NCI-H526 (cell line): ENCODE data around the gene PPP1R12B.
"Not testable (repeated sequence)": the region's sequence is repeated elsewhere in the genome, so short reads cannot be mapped to it uniquely, and the experiment has no call there.

Experiments
- DNase-seq, 2 experiments: peaks; one replicate each; lab custom pipeline; 2025; lab: John Stamatoyannopoulos, UW

The PPP1R12B gene

DNA sequence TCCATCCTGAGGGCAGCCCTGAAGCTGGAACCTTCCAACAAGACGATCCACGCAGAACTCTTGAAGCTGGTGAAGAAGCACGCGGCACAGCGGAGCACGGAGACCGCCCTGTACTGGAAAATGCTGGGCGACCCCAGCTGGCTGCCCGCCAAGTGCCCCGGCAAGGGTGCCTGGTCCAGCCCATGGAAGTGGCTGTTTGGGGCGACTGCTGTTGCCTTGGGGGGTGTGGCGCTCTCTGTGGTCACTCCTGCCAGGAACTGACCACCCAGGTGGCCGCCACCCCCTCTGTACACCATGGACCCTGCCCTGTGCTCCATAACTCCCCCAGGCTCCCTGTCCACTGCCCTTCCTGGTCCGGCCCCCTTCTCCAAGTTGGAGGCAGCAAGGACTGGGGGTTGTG, 90.8 kb downstream of the PPP1R12B start:
- DNase-seq = no peak

DNA sequence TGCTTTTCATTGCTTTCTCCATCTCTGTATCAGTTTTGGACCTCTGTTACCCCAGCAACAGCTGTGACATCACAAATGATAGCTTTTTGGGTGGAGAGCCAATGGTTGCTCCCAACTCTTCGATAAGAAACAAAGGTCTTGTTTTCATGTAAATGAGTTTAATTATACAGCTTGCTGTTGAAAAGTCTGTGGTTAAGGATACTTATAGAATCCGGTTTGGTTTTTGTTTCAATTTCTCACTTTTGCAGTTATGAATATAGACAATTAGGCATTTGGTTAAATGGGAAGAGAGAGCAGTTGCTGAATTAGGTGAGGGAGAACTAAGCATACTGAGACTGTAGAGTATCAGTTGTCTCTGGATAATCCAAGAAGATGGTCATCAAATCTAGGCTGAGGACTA, 99.6 kb downstream of the PPP1R12B start:
- DNase-seq = not testable (repeated sequence)

DNA sequence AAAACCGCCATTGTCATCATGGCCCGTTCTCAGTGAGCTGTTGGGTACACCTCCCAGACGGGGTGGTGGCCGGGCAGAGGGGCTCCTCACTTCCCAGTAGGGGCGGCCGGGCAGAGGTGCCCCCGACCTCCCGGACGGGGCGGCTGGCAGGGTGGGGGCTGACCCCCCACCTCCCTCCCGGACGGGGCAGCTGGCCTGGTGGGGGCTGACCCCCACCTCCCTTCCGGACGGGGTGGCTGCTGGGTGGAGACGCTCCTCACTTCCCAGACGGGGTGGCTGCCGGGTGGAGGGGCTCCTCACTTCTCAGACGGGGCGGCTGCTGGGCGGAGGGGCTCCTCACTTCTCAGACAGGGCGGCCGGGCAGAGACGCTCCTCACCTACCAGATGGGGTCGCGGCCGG, 103.1 kb downstream of the PPP1R12B start:
- DNase-seq = not testable (repeated sequence)

DNA sequence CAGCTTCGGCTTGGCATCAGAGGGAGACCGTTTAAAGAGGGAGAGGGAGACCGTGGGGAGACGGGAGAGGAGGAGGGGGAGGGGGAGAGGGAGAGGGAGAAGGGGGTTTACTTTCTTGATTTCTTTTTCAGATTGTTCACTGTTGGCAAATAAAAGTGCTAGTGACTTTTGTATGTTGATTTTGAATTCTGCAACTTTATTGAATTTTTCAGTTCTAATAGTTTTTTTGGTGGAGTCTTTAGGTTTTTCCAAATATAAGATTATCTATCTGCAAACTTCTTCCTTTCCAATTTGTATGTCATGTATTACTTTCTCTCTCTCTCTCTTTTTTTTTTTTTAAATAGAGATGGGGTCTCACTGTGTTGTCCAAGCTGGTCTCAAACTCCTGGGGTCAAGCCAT, 104.0 kb downstream of the PPP1R12B start:
- DNase-seq = no peak

DNA sequence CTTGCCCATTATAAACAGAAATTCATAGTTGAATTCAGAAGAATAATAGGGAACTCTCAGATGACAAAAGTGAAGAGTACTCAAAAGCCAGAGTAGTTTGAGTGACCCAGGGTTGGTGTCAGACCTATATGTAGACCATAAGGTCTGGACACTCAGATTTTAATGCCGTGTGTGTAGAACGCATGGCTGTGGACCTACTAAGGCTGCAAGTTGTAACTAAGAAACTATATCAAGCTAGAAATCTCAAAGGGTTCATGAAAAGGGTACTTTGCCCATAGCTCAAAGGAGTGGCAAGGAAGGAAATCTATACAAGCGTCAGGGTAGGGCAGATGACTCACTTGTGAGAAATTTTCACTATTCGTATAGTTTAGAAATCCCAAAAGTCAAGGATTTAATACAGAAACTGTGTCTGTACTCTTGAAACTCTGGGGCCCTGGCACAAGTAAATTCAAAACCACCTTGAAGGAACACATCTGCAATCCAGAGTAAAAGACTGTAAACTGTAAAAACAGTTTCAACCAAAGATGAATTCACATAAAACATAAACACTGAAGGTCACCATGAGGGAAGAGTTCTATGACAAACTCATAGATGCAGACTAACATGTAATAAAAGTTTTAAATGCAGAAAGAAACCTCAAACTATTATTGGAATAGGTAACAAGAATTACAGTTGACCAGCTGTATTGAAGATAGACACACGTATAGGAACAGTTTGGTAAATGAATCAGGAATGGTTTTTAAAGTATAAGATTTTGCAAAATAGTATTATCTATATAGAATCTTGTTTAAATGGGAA, 108.1 kb downstream of the PPP1R12B start:
- not testable (repeated sequence) for DNase-seq

DNA sequence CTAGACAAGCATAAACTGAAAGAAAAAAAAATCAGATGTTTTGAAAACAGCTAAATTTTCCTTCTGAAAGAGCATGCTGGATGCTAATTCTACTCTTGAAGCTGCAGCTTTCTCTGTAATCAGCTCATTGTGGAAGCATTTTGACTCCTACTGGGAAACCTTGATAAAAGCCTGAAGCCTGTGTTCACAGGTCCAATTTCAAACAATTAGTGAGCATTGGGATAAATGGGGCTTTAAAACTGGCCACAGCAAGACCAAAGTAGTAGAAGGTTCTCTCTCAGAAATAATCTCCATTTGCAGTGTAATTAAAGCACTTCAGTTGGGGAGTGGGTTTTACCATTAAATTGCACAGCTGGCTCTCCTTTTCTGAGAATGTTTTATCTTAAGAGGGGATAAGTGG, 110.2 kb downstream of the PPP1R12B start:
- DNase-seq = not testable (repeated sequence)

DNA sequence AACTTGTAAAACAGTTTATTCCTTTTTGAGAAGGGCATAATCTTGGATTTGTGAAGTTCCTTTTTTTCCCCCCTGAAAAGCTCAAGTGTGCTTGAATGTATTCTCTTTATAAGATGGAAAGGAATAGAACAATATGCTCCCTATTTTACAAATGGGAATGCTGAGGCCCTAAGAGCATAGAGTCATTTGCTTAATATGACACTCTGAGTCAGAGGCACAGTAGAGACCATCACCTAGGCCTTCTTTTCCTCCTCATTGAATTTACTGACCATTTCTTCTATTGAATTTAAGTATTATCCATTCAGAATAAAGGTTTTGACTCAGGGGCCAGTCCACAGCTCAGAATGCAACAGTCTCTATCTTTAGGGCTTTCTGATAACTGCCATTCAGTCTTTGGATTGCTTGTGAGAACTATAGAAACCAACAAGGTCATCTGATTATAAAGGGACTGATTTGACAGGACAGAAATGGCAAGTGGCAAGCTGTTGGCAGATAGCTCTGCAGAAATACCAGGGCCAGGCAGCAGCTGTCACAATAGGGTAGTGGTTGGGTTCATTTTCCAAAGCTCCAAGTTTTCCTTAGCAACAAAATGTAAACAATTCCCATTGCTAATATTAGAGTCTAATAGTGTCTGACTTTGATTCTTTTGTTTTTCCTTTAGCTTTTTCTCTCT, 111.1 kb downstream of the PPP1R12B start:
- not testable (repeated sequence) for DNase-seq

DNA sequence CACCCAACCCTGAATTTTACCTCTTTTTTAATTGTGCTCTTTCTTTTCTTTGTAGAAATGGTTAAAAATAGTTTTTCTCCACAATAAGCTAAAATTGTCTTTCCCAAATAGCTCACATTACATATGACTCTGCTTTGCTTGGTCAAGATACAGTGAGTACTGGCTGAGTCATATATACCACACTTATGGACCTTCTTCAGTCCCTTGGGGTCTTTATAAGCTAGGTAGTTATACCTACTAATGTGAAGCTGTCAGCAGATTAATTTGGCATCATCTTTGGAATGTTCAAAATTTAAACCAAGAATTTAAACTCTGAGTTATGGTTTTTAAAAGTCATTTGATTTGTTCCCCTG, 111.6 kb downstream of the PPP1R12B start:
- not testable (repeated sequence) for DNase-seq

DNA sequence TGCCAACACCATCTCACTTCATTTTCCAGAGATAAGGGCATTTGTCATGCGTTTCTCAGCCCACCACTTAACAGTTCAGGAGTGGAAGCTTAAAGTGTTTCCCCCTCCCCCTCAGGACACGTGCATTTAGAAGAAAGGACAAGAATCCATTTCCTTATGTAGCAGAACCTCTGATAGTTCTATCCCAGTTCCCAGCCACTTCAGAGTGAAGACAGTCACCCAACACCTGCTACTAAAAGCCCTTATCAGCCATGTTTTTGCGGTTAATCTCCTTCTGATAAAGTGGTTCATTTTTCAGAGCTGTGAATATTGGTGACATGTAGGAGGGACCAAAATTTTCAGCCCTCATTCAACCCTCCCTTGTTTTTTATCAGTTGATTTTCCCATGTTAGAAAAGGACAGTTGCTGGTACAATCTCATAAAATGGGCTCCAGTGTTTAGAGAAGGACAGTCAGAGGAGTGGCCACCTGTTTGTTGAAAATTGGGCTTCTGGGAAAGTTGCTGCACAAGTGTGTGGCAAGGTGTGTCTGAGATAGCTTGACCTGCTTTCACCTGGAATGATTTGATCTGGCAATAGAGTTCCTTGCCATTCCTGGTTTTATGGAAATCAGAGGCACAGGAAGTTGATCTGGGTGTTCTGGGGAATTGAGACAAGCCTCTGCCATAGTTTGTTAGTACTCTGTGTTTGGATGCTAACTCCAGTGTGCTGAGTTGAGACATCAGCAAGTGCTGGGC, 114.0 kb downstream of the PPP1R12B start:
- no peak for DNase-seq

DNA sequence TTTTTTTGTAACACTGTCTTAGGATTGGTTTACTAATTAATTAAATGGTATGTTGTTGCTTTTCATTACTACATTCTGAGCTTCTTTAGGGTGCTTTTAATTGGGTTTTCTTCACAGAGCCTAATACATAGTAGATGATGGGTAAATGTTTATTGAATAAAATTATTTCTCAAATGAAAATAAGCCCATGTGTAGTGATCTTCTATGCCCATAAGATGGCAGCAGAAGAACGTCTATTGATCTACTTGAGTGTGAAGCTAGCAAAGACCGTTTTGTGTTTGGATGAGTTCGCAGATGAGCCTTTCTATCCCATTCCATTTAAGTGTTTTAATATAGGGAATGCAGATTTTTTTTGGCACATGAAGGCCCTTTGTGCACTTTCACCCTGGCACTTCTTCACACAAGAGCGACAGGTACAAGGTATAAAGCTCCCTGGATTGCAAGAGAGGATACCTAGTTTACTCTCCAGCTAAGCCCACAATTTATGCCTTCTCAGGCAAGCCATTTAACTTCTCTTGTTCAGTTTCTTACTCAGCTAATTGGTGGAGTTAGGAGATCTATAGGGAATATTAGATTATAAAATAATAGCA, 115.7 kb downstream of the PPP1R12B start:
- peak in 1 of 2 experiments; percentile 39 for DNase-seq

DNA sequence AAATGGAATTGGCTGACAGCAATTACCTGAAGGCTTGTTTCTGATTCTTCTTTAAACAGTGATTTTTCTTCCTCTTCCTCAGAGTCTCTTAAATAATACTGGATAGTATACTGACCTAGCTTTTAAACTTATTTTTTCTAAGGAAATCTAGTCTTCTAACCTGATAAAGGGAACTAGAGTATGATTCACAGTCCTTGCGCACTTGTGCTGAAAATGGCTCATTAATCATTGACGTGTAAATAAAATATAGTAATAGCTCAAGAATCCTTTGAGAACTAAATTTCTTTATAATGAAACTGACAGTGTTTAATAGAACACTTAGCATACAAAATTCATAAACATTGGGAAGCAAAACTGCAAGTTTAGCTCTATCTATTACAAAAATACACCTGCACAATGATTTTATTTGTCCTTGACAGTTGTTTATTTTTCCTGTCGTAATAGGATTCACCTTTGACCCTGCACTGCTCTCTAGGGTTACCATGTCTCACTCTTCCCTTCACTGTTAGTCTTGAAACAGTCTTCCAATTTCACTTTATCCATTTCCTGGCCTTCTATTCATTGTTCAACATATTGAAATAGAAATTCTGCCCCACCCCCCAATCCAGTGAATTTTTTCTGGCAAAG, 117.3 kb downstream of the PPP1R12B start:
- not testable (repeated sequence) for DNase-seq

DNA sequence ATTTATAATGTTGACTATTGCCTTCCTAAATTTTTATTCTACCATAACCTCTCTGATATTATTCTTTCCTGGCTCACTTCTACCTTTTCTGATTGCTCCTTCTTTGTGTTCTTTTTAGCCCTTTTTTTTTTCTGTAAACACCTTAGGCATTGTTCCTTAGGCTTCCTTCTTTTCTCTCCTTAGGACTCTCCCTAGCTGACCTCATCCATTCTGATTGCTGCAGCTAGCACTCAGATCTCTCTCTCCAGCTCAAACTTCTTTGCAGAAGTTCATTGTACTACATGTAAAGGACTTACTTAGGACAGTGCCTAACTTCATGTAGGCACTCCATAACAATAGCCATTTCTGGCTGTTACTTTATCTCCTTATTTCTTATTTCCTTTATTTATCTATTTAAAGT, 117.8 kb downstream of the PPP1R12B start:
- not testable (repeated sequence) for DNase-seq

DNA sequence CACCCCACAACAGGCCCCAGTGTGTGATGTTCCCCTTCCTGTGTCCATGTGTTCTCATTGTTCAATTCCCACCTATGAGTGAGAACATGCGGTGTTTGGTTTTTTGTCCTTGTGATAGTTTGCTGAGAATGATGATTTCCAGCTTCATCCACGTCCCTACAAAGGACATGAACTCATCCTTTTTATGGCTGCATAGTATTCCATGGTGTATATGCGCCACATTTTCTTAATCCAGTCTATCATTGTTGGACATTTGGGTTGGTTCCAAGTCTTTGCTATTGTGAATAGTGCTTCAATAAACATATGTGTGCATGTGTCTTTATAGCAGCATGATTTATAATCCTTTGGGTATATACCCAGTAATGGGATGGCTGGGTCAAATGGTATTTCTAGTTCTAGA, 118.9 kb downstream of the PPP1R12B start:
- not testable (repeated sequence) for DNase-seq

DNA sequence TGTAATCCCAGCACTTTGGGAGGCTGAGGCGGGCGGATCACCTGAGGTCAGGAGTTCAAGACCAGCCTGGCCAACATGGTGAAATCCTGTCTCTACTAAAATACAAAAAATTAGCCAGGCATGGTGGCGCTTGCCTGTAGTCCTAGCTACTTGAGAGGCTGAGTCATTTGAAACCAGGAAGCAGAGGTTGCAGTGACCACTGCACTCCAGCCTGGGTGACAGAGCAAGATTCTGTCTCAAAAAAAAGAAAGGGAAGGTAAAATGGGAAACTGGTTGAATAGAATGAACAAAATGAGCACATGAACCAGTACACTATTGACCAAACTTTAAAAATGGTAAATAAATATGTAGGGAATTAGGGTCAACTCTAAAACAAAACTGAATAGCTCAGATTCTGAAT, 120.2 kb downstream of the PPP1R12B start:
- DNase-seq = not testable (repeated sequence)

DNA sequence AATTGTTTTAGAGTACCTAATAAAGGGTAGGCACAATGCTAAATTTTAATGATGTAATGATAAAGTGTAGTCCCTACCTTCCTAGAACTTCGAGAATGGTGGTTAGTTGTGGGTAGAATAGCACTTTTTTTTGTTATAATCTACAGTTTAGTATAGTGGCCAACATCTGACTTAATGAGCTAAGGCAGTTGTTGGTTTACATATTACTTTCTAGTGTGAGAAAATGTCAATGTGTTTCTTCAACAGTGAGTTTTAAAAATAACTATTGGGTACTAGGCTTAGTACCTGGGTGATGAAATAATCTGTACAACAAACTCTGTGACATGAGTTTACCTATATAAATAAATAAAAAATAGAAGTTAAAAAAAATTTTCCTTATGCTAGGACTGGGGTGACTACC, 120.6 kb downstream of the PPP1R12B start:
- DNase-seq = not testable (repeated sequence)

DNA sequence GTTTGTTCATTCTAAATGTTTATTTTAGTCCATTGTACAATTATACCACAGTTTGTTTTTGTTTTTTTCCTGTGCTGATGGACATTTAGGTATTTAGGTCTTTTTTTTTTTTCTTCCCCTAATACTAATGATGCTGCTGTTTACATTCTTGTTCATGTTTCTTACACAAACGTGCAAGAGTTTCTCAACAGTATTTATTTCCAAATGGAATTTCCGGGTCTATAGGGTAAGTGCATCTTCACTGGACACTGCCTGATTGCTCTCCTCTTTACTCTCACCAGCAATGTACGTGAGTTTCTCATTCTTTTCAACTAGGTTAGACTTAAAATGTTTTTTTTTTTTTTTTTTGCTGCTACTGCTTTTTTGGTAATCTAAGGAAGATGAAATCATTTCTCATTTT, 122.7 kb downstream of the PPP1R12B start:
- no peak for DNase-seq

DNA sequence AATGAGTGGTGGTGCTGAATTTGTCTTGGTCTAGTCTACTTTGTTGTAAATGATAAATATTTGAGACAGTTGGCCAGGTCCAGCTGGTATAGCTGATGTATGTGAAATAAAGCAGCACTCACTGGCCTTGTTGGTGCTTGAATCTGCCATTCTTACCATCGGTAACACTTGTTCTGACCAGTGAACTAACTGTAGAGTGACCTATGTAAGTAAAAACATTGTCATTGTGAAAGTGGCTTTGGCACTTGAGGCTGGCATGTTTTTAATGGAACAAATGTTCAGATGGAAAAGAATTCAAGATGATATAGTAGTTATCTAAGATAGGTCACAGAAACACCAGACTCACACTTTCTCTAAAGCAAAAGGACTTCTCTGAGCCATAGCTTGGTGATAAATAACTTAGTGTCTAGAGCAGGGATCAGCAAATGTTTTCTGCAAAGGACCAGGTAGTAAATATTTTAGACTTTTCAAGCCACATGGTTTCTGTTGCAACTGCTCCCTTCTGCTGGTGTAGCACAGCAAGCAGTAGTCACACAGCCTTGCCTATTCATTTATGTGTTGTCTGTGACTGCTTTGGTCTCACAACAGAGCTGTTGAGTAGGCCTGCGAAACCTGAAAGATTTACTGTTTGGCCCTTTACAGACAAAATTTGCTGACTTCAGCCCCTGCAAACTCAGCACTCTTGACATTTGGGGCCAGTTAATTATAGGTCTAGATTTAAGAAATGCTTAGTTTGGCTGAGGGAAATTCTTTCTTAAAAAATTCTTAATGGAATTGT, 124.0 kb downstream of the PPP1R12B start:
- not testable (repeated sequence) for DNase-seq

DNA sequence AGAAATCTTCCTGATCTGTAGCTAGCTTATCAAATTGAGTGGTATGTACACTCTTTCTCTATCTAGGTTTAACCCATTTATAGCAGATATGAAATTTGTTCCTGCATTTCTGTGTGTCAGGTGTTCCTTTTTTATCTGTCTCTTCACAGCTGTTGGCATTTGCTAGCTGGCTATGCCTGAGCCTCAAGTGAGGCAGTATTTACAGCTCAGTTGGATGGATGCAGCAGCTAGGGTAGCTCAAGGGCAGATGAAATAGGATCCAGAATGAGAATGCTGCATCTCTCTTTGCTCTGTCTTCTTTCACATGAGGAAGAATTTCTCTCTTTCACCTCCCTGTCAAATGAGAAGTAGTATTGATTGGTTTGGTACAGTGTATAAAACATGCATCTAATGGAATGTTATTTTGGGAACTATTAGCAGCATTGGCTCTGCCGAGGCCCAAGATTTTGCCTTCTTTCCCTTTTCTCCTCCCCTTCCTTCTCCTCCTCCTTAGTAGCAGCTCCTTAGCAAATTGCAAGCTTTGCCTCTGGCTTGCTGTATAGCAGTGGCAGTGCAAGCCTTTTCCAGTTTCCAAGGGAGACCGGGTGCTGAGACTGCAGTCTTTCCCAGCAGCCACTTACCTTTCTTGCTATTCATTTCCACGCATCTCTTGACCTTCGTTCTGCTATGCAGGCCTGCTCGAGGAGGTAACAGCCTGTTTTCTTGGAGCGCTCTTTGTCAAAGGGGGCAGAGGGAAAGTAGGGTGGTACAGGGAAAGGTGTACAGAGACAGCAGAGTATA, 125.0 kb downstream of the PPP1R12B start:
- DNase-seq = not testable (repeated sequence)

DNA sequence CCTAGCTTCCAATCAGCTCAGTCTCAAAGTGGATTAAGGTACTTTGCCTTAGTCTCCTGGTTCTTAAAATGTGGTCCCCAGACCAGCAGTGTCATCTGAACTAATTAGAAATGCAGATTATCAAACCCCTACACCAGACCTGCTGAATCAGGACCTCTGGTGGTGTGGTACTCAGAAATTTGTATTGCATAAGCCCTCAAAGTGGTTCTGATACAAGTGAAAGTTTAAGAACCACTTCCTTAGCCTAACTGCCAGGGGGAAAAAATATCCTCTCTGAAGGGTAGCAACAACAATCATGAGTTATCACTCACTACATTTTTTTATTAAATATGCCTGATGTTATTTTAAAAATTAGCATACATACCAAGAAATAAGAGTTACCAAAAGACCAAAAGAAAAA, 131.2 kb downstream of the PPP1R12B start:
- not testable (repeated sequence) for DNase-seq

DNA sequence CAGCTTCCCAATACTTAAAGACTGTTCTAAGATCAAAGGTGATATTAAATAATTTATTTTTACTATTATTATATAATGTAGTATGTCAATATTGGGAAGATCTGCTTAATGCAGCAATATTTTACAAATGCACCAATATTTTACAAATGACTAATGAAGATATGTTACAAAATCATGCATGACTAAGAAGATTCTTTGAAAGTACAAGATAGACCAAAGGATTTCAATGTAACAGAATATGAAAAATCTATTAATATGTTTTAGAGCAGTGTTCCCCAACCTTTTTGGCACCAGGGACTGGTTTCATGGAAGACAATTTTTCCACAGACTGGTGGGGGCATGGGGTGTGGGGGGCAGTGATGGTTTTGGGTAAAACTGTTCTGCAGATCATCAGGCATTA, 132.1 kb downstream of the PPP1R12B start:
- not testable (repeated sequence) for DNase-seq
